ENCODE measurements around the gene SLC5A1.

The SLC5A1 gene

GRCh38 chr22:32042924-32043323 is at the start of gene SLC5A1:
TSS of gene SLC5A1 (plus strand) at chr22:32043261. CDS start at chr22:32043282, 21 bp downstream.
- peak within 1 kb of the TSS; percentile 26 for H3K27ac ChIP-seq
- no peak for TF ChIP-seq ZFX (IDR thresholded peaks at IDR 0.05)
- no peak for TF ChIP-seq CTCF (conservative IDR thresholded peaks at IDR 0.05)

GRCh38 chr22:31995046-31995445 is 48.0 kb upstream of the SLC5A1 start:
- TF ChIP-seq ZFX (IDR thresholded peaks at IDR 0.05) (no peak), CTCF (conservative IDR thresholded peaks at IDR 0.05) (peak; percentile 33)
- H3K27ac ChIP-seq: no peak overlapping the region

GRCh38 chr22:31995807-31996206 is 47.3 kb upstream of the SLC5A1 start:
- H3K27ac ChIP-seq: no peak overlapping the region
- no peak for TF ChIP-seq CTCF (conservative IDR thresholded peaks at IDR 0.05)
- no peak for TF ChIP-seq ZFX (IDR thresholded peaks at IDR 0.05)

GRCh38 chr22:31998784-31999385 is 44.2 kb upstream of the SLC5A1 start:
- TF ChIP-seq ZFX (IDR thresholded peaks at IDR 0.05): no peak
- no peak for TF ChIP-seq CTCF (conservative IDR thresholded peaks at IDR 0.05)
- H3K27ac ChIP-seq: no peak overlapping the region

- TF ChIP-seq ZFX (IDR thresholded peaks at IDR 0.05) (no peak), CTCF (conservative IDR thresholded peaks at IDR 0.05) (no peak)
- no peak overlapping the region for H3K27ac ChIP-seq
These were observed 42.9 kb upstream of the SLC5A1 start for GRCh38 chr22:32000181-32000580.

GRCh38 chr22:32005453-32005852 is 37.6 kb upstream of the SLC5A1 start:
- no peak overlapping the region for H3K27ac ChIP-seq

GRCh38 chr22:32013200-32013599 is 29.9 kb upstream of the SLC5A1 start:
- H3K27ac ChIP-seq: no peak overlapping the region
- no peak for TF ChIP-seq ZFX (IDR thresholded peaks at IDR 0.05)
- no peak for TF ChIP-seq CTCF (conservative IDR thresholded peaks at IDR 0.05)

More at GRCh38 chr22:32005453-32005852, 37.6 kb upstream of the SLC5A1 start:
- TF ChIP-seq CTCF (conservative IDR thresholded peaks at IDR 0.05) (no peak), ZFX (IDR thresholded peaks at IDR 0.05) (no peak)
